ENCODE data around the gene MYO7B. TPM values are rescaled to one million over a fixed set of nuclear protein-coding genes. Genes with fewer than 3 reads are reported as not detected.

Gene MYO7B
- total and polyA plus RNA-seq, 2 donors (not counting 1 experiment from before 2014, with no cell fraction given): under 0.01 TPM; not detected in 1

DNA sequence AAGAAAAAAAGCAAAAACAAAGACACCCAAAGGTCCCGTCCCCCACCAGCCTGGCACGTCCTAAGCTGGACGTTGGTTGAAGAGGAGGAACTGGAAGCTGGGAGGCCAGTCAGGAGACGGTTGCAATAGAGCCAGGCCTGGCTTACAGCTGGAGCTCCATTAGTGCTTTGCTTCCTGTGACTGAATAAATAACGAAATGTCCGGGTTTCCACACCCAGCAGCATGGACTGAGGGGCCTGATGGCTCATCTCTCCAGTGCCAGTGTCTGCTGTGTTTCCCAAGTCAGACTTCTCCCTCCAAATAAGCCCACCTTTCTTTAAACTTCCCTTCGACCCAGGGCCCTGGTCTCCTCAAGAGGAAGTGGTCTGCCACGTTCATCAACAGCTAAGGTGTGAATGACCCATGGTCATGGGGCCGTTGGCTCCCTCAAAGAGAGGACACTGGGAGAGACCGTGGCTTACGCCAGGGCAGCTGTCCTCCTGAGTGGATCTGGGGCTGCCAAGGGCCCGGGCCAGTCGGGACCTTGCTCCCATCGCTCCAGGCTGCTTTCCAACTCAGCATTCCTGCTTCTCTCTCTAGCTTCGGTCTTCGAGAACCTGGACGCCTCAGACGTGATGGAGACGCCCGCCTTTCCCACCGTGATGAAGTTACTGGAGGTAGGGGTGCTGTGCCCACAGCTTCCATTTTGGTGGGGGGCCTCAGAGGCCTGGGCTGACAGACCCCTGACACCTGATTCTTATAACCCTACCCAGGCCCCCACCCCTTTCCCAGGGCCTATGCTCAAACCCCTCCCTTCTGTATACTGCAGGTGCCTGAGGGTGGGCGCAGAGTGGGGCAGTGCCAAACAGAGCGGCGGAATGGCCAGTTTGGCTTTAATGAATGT lies 44.9 kb downstream of the MYO7B start:
- Histone ChIP-seq H2AFZ (ENCODE audit: low read length) (no peak overlapping the region), H3K4me1 (ENCODE audit: control insufficient read depth, extremely low read depth, insufficient read depth, low read length) (peaks cover 7% of the 10 kb centered on the region), H4K20me1 (ENCODE audit: control insufficient read depth, extremely low read depth, insufficient read depth, low read length) (no peaks in the 10 kb centered on the region), H3K27me3 (ENCODE audit: control insufficient read depth, insufficient read depth, low read length) (peaks cover 2% of the 10 kb centered on the region), H3K79me2 (ENCODE audit: control insufficient read depth, insufficient read depth, low read length) (no peaks in the 10 kb centered on the region), H3K36me3 (ENCODE audit: control insufficient read depth, insufficient read depth, low read length) (no peaks in the 10 kb centered on the region), H3K27ac (ENCODE audit: insufficient read depth, low read length) (no peak overlapping the region), H3K4me3 (replicated peaks in 1 of 4; ENCODE audit: control extremely low read depth in 1 of 4, insufficient read depth in 1 of 4, low read depth in 3 of 4, low read length in 4 of 4) (no peak overlapping the region), H3K4me2 (ENCODE audit: extremely low read depth, insufficient read depth, low read length) (no peak overlapping the region), H3K9ac (ENCODE audit: insufficient read depth, low read length) (no peak overlapping the region), H3K9me3 (ENCODE audit: control insufficient read depth, insufficient read depth, low read depth, low read length) (no peaks in the 10 kb centered on the region)
- no peak for DNase-seq (ENCODE audit: low read depth in 2 of 2)
- TF ChIP-seq EZH2 (IDR thresholded peaks at IDR 0.05; ENCODE audit: low read length, missing control alignments) (no peak), CTCF (conservative IDR thresholded peaks at IDR 0.05 in 1 of 2, IDR thresholded peaks at IDR 0.05 in 1 of 2; ENCODE audit: low read depth in 1 of 2, low read length in 2 of 2) (no peak)

DNA sequence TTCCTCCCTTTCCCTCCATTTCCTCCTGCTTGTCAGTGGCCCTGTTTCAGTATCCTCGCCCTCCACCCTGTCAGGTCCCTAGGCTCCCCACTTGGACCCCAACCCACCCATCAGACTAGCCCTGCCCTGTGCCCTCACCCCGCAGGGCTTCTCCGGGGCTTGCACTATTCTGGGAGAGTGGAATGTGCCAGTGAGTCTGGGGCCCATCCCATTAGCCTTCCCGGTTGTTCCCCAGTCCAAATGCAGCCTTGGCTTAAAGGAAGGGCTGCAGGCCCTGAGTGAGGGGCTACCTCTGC lies 45.5 kb downstream of the MYO7B start:
- Histone ChIP-seq H4K20me1 (ENCODE audit: control insufficient read depth, extremely low read depth, insufficient read depth, low read length) (no peaks in the 10 kb centered on the region), H3K9me3 (ENCODE audit: control insufficient read depth, insufficient read depth, low read depth, low read length) (no peaks in the 10 kb centered on the region), H3K9ac (ENCODE audit: insufficient read depth, low read length) (no peak overlapping the region), H3K79me2 (ENCODE audit: control insufficient read depth, insufficient read depth, low read length) (no peaks in the 10 kb centered on the region), H3K4me2 (ENCODE audit: extremely low read depth, insufficient read depth, low read length) (no peak overlapping the region), H3K36me3 (ENCODE audit: control insufficient read depth, insufficient read depth, low read length) (no peaks in the 10 kb centered on the region), H3K27me3 (ENCODE audit: control insufficient read depth, insufficient read depth, low read length) (peaks cover 2% of the 10 kb centered on the region), H2AFZ (ENCODE audit: low read length) (no peak overlapping the region), H3K4me1 (ENCODE audit: control insufficient read depth, extremely low read depth, insufficient read depth, low read length) (peaks cover 7% of the 10 kb centered on the region), H3K4me3 (replicated peaks in 1 of 4; ENCODE audit: control extremely low read depth in 1 of 4, insufficient read depth in 1 of 4, low read depth in 3 of 4, low read length in 4 of 4) (no peak overlapping the region), H3K27ac (ENCODE audit: insufficient read depth, low read length) (no peak overlapping the region)
- no peak for TF ChIP-seq CTCF (conservative IDR thresholded peaks at IDR 0.05 in 1 of 2, IDR thresholded peaks at IDR 0.05 in 1 of 2; ENCODE audit: low read depth in 1 of 2, low read length in 2 of 2)
- DNase-seq (ENCODE audit: low read depth in 2 of 2): no peak

GRCh38 chr2:127581516-127582490 lies 46.3 kb downstream of the MYO7B start:
- Histone ChIP-seq H3K9me3 (ENCODE audit: control insufficient read depth, insufficient read depth, low read depth, low read length) (no peaks in the 10 kb centered on the region), H3K27me3 (ENCODE audit: control insufficient read depth, insufficient read depth, low read length) (peaks cover 2% of the 10 kb centered on the region), H3K79me2 (ENCODE audit: control insufficient read depth, insufficient read depth, low read length) (no peaks in the 10 kb centered on the region), H3K4me3 (replicated peaks in 1 of 4; ENCODE audit: control extremely low read depth in 1 of 4, insufficient read depth in 1 of 4, low read depth in 3 of 4, low read length in 4 of 4) (no peak overlapping the region), H3K27ac (ENCODE audit: insufficient read depth, low read length) (no peak overlapping the region), H3K36me3 (ENCODE audit: control insufficient read depth, insufficient read depth, low read length) (no peaks in the 10 kb centered on the region), H3K4me1 (ENCODE audit: control insufficient read depth, extremely low read depth, insufficient read depth, low read length) (peaks cover 2% of the 10 kb centered on the region), H3K9ac (ENCODE audit: insufficient read depth, low read length) (no peak overlapping the region), H2AFZ (ENCODE audit: low read length) (no peak overlapping the region), H3K4me2 (ENCODE audit: extremely low read depth, insufficient read depth, low read length) (no peak overlapping the region), H4K20me1 (ENCODE audit: control insufficient read depth, extremely low read depth, insufficient read depth, low read length) (no peaks in the 10 kb centered on the region)
- DNase-seq (ENCODE audit: low read depth in 2 of 2): no peak
- TF ChIP-seq CTCF (conservative IDR thresholded peaks at IDR 0.05 in 1 of 2, IDR thresholded peaks at IDR 0.05 in 1 of 2; ENCODE audit: low read depth in 1 of 2, low read length in 2 of 2) (no peak), EZH2 (IDR thresholded peaks at IDR 0.05; ENCODE audit: low read length, missing control alignments) (no peak)
